ENCODE data around the gene TMEM218.
"Not testable (repeated sequence)": the region's sequence is repeated elsewhere in the genome, so short reads cannot be mapped to it uniquely, and the experiment has no call there.

TMEM218 gene

GRCh38 chr11:125075900-125076317, 35.5 kb downstream of the TMEM218 start:
- no peak for DNase-seq (ENCODE audit: low read depth)

DNA sequence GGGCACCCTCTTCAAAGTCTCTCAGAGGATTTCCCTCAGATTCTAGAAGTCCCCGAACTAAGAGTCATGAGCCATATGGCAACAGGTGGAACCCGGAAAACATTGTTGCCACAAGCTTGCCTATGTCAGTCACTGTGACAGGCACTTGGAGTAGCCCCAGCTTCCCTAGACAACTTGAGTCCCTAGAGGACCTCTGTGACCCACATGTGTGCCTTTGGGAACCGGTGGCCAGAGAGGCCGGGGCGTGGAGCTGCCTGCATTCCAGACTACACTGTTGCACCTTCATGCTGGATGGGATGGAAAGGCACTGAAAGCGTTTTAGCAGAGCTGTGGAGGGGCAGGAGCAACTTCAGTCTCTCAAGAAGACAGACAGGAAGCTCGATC, 36.2 kb downstream of the TMEM218 start:
- DNase-seq (ENCODE audit: low read depth) = no peak

DNA sequence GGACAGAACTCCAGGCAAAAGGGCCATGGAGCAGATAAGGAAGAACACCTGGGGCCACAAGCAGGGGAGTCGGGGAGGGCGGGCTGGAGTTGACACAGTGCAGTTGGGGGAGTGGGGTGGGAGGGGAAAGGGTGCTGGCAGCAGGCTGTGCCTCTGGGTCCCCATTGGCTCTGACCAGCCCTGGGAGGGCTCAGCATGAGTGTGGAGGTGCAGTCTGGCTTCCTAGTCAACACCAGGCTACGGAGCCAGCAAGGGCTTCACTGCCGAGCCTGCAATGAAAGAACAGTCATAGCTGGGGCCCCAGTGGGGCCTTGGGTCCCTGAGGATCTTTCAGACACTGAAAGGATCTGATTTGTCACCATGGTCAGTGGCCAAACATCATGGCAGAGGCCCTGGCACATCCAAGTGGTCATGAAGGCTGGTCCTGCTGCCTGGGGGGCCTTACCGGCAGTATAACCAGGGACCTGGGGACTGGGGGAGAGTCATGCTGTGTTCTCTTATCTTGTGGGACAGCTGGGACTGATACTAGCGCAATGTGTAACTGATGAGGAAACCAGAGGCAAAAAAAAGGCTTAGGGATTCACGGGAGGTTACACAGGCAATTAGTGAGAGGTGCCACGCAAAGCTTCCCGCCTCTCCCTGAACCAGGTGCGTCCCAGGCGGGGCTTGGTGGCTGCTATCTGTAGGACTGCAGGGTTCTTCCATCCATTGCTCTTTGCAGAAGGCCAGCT, 36.8 kb downstream of the TMEM218 start:
- no peak for DNase-seq (ENCODE audit: low read depth)

DNA sequence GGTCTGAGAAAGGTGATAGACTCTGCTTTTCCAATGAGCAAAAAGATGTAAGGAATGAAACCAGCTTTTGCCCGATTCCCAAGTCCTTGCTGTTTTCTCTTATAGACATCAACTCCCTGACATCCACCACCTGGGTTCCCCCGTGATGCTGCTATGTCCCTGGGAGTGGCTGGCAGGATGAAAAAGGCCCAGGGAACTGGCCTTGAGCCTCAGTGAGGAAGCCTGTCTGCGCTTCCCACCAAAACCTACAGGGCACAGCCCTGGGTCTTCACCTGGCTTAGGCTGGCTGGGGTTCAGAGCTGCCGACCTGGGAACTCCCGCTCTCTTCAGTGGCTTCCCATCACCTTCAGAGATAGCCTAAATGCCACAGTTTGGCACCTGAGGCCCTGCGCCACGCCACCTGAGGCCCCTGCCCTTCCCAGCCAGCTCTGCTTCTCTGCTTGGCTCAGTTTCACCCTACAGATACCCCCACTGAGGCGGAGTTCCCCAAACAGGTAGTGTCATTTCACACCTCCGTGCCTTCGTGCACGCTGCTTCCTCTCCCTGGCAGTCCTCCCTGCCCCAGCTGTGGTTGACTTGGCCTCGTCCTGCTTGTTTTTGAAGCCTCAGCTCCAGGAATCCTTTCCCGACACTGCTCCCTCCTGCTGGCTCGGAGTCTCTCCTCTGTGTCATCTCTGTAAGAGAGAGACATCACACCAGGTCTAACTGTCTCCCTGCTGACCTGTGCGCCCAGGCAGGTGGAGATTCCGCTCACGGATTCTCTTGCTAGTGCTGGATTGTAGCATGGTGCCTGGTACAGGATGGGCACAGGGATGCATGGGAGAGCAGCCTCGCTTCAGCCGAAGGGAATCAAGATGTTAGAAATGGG, 37.6 kb downstream of the TMEM218 start:
- DNase-seq (ENCODE audit: low read depth) = no peak

GRCh38 chr11:125072961-125073590, 38.4 kb downstream of the TMEM218 start:
- no peak for DNase-seq (ENCODE audit: low read depth)

DNA sequence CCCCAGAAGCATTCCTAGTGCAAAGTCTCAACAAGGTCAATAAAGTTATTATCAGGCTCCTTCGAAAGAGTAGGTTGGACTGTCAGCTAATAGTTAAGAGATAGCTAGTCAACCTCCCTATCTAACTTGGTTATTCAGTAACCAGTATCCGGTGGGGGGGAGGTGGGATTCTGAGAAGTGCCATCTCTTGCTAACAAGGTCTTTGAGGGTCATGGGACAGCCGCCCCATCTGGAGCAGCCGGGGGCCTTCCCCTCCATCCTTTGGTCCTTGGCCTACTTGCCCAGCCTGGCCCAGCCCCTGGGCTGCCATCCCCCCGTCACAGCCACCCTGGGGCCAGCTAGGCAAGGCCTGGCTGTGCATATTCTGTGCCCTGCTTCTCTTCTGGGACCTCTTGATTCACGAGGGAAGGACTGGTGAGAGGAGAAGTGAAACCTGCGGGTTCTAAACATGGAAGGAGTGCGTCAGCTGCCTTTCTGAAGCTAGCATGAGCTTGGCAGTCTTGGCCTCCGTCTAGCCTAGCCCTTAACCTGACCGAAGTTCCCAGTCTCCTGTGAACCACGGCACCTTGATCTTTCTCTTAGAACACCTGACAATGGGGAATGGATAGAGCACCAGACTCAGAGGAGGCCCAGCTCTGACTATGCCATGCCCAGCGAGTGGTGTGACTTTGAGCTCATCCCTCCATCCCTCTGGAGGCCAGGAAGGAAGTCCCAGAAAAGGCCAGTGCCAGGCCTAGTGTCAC, 39.0 kb downstream of the TMEM218 start:
- no peak for DNase-seq (ENCODE audit: low read depth)

DNA sequence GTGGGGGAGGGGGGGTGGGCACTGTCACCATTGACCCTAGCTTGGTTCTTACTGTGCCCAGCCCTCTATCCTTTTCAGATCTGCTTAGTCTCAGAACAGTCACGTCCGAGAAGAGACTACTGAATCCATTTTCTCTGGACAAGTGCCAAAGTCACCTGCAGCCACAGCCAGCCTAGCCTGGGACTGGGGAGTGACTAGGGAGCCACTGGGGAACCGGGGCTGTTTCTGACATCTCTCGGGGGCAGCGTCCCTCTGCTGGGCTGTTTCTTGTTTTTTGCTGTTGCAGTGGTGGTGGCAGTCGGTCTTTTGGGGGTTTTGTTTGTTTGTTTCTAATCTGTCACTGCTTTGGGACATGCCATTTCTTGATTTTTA, 39.6 kb downstream of the TMEM218 start:
- no peak for DNase-seq (ENCODE audit: low read depth)

DNA sequence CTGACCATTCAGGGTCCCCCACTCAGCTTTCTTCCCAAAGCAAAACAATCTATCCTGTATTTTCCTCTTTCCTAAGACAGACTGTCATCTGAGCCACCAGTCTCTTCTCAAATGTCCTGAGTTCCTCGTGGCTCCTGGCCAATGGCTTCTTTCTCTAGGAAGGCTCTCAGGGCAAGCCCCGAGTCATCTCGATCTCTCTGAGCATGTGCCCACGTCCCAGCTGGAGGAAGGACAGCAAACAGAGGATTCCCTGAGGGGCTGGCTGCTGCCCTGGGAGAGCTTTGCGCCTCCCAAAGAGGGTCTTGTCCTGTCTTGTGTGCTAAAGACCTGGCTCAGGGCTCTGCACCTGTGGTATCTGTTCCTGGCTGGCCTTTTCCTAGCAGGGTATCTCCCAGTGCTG, 40.0 kb downstream of the TMEM218 start:
- DNase-seq (ENCODE audit: low read depth) = no peak

- no peak for DNase-seq (ENCODE audit: low read depth)
Observed at GRCh38 chr11:125070699-125071254, 40.6 kb downstream of the TMEM218 start.

DNA sequence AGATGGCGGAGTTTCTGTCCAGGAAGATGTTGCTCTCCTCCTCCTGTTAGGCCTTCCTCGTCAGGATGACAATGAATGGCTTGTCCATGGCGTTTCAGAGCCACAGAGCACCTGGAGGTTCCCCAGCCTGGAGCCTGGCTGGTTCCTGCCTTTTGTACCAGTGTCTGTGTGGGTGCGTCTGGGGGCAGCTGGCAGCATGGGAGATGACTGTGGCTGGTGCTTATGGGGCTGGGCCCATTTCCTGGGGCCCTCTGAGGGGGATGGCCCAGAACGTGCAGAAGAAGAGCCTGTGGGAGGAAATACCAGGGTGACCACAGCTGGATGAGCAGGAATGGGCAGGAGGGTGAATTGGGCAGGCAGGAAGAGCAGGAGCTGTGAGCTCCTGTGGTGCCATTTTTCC, 41.6 kb downstream of the TMEM218 start:
- no peak for DNase-seq (ENCODE audit: low read depth)

DNA sequence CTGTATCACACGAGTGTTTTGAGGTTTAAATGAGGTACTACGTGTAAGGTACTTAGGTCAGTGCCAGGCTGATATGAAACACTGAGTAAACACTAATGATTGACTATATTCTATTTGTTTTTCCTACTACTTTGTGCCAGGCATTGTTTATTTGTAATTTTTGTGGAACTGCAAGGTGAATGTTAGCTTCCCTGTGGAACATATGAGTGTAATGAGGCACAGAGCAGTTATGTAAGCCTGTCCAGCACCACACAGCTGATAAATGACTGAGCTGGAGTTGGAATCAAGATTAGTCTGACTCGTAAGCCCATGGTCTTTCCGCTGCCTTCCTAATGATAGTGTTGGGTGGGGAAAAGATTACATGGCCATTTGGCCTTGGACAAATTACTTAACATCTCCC, 42.4 kb downstream of the TMEM218 start:
- no peak for DNase-seq (ENCODE audit: low read depth)

DNA sequence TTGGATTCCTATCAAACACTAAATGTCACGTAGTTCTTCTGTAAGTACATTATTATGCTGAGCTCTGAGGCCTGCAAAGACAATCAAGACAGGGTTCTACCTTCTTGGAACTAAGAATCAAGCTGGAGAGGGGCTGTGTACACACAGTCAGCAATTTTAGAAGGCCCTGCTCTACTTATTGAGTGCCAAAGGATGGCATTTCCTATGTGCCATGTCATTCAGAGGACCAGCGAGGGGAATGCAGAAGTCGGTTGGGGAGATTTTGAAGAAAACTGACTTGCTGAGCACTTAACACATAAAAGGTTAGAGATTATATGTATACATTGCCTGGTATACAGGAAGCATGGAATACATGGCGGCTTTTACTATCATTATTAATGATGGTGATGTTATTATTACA, 43.1 kb downstream of the TMEM218 start:
- DNase-seq (ENCODE audit: low read depth) = no peak

- no peak for DNase-seq (ENCODE audit: low read depth)
Observed at GRCh38 chr11:125064070-125064469, 47.4 kb downstream of the TMEM218 start.

DNA sequence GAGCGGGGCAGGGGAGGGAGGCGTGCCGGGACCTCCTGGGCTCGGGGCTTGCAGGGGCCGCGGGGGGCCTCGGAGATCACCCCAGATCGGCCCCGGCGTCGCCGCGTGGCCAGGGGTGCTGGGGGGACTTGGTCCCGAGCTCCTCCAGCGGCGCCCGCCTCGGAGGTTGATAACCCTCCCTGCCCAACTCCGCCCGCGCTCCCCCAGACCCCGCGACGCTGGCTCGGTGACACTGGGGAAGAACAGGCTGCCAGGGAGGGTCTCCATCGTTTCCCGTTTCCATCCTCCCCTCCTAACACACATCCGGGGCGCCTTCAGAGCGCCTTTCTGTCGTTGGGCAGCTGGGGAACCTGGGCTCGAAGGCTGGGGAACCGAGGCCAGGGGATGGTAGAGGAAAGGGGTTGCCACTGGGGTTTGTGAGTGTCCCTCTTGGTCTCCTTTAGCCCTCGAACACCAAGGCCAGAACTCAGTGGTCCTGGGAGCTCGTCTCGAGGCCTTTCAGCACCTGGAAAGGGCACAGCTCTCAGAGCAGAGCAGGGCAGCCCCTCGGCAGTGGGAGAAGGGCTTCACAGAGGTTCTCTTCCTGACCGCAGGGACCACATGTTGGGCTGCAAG, 47.9 kb downstream of the TMEM218 start:
- no peak for DNase-seq (ENCODE audit: low read depth)

DNA sequence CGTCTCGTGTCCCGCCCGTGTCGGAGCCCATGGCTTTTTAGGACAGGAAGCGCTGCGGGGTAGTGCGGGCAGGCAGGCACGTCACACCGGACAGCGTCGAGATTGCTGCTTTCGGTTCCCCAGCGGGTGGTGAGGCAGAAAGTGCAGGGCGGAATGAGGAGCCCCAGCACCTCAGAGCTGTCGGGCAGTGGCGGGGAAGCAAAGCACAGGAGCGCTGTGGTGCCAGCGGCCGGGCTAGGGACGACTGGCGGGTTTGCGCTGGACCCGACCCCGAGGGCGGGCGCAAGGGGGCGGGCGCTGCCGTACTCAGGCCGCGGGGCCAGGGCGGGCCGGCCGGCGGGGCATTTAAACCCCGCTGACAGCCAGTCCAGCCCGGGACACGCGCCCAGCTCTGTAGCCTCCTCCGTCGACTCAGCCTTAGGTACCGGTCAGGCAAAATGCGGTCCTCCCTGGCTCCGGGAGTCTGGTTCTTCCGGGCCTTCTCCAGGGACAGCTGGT, 48.4 kb downstream of the TMEM218 start, which contains the start of gene SLC37A2:
Gene SLC37A2 (plus strand): TSS at position 375 of the 498 bp plus-strand sequence. CDS start 63 bp downstream, at position 438.
- DNase-seq (ENCODE audit: low read depth) = peak; percentile 15

- DNase-seq (ENCODE audit: low read depth) = no peak
Observed at GRCh38 chr11:125062218-125062930, 49.1 kb downstream of the TMEM218 start.

DNA sequence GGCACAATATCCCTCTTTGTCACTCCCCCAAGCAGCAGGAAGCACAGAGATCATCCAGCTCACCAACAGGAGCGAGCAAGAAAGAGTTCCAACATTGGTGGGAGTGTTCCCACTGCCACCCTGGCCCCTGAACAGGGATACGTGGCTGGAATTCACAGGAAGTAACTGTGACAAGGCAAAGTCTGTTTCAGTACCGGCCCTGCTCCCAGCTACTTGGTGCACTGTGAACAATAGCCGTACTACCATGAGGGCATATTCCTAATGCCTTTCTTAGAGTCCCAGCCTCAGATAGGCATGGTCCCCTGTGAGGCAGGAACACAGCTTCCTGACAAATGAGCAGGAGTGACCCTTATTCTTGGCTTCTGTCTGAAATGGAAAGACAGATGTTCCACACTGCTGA, 50.1 kb downstream of the TMEM218 start:
- no peak for DNase-seq (ENCODE audit: low read depth)

GRCh38 chr11:125057693-125058016, 53.8 kb downstream of the TMEM218 start:
- no peak for DNase-seq (ENCODE audit: low read depth)

DNA sequence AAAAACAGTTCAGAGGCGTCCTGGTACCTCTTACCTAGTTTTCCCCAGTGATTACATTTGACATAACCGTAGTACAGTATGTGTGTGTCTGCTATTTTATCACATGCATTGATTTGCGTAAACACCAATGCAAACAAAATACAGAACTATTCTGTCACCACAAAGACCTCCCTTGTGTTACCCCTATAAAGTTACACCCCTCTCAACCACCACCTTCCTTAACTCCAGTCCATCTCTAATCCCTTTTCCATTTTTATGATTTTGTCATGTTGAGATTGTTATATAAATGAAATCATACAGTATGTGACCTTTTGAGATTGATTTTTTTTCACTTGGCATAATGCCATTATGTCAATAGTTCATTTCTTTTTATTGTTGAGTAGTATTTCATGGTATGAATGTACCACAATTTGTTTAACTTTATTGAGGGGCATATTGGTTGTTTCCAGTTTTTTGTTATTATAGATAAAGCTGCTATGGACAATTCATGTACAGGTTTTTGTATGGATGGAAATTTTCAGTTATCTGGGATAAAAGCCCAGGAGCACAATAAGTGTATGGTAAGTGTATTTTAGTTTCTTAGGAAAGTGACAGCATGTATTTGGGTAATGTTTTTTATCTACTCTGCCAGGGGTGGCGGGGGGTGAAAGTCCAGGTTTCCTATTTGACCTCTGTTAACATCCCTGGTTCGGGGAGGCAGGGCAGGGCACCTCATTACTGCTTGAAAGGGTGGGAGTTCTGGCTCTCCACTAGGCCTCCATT, 54.3 kb downstream of the TMEM218 start:
- no peak for DNase-seq (ENCODE audit: low read depth)

DNA sequence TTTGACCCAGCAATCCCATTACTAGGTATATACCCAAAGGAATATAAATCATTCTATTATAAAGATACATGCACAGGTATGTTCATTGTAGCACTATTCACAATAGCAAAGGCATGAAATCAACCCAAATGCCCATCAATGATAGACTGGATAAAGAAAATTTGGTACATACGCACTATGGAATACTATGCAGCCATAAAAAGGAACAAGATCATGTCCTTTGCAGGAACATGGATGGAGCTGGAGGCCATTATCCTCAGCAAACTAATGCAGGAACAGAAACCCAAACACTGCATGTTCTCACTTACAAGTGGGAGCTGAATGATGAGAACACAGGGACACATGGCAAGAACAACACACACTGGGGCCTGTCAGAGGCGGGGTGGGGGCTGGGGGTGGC, 55.3 kb downstream of the TMEM218 start:
- not testable (repeated sequence) for DNase-seq (ENCODE audit: low read depth)

All from activated T-cell treated with anti-CD3 and anti-CD28 coated beads for 1 hour (primary cell).